Astrocyte of the spinal cord (primary cell): ENCODE data around the gene MRPL45.

Source experiments
- DNase-seq: peaks from one replicate; pipeline ENCODE4 v3.0.0; 2011; ENCODE audit warnings: low read depth, low spot score
- H3K4me3 ChIP-seq: 2 replicates; pipeline ENCODE4 v1.5.1; 2011; ENCODE audit warnings: low read depth, mild to moderate bottlenecking, low read length, moderate library complexity
- CTCF ChIP-seq: IDR thresholded peaks from 2 replicates; pipeline ENCODE4 v1.5.1; 2012; ENCODE audit warnings: low read depth, mild to moderate bottlenecking, low read length, inconsistent platforms
- in situ Hi-C: cut with HindIII; loops from 2 replicates; pipeline ENCODE4 v1.10.0; 2017; ENCODE audit warnings: low sequenced_read_pairs

Gene MRPL45

GRCh38 chr17:38353086-38353604, 56.2 kb downstream of the MRPL45 start:
- in situ Hi-C loops, result no loop called here
- TF ChIP-seq CTCF, result no peak
- peak overlapping the region; percentile 72 for H3K4me3 ChIP-seq
- DNase-seq, result no peak

GRCh38 chr17:38353668-38354067, 56.7 kb downstream of the MRPL45 start:
- H3K4me3 ChIP-seq, result no peak overlapping the region
- TF ChIP-seq CTCF, result no peak
- in situ Hi-C loops, result no loop called here
- DNase-seq, result no peak

- H3K4me3 ChIP-seq, result no peak overlapping the region
- DNase-seq, result no peak
- in situ Hi-C loops, result no loop called here
- no peak for TF ChIP-seq CTCF
Observed at GRCh38 chr17:38354466-38354865, 57.5 kb downstream of the MRPL45 start.

GRCh38 chr17:38355251-38355650, 58.3 kb downstream of the MRPL45 start:
- no peak for TF ChIP-seq CTCF
- H3K4me3 ChIP-seq, result no peak overlapping the region
- in situ Hi-C loops, result no loop called here

GRCh38 chr17:38357486-38358123, 60.6 kb downstream of the MRPL45 start:
- no peak for TF ChIP-seq CTCF
- no peak overlapping the region for H3K4me3 ChIP-seq
- DNase-seq, result no peak
- in situ Hi-C loops, result no loop called here

More at GRCh38 chr17:38355251-38355650, 58.3 kb downstream of the MRPL45 start:
- DNase-seq, result no peak

GRCh38 chr17:38358586-38359513, 61.9 kb downstream of the MRPL45 start:
- TF ChIP-seq CTCF, result no peak
- no peak for DNase-seq
- no peak overlapping the region for H3K4me3 ChIP-seq
- in situ Hi-C loops, result no loop called here
